ENCODE measurements around the gene CYP4F12. TPM values are rescaled to one million over a fixed set of nuclear protein-coding genes. Genes with fewer than 3 reads are reported as not detected.
"Not testable (repeated sequence)": the region's sequence is repeated elsewhere in the genome, so short reads cannot be mapped to it uniquely, and the experiment has no call there.

The CYP4F12 gene
- total RNA-seq, 1 donor from 2014 or later, result not detected

- H3K4me3 Mint-ChIP-seq, result no peak overlapping the region
- no peaks in the 10 kb centered on the region for H3K36me3 Mint-ChIP-seq (ENCODE audit: low read depth)
- no peak for DNase-seq
- H3K27me3 Mint-ChIP-seq, result no peaks in the 10 kb centered on the region
- peaks cover 2% of the 10 kb centered on the region for H3K4me1 Mint-ChIP-seq
- peaks cover 4% of the 10 kb centered on the region for H3K9me3 Mint-ChIP-seq
- no peak overlapping the region for H3K27ac Mint-ChIP-seq
- intact Hi-C loops (cut with micrococcal nuclease), result no loop called here
These were observed 31.8 kb upstream of the CYP4F12 start for GRCh38 chr19:15640904-15641597.

DNA sequence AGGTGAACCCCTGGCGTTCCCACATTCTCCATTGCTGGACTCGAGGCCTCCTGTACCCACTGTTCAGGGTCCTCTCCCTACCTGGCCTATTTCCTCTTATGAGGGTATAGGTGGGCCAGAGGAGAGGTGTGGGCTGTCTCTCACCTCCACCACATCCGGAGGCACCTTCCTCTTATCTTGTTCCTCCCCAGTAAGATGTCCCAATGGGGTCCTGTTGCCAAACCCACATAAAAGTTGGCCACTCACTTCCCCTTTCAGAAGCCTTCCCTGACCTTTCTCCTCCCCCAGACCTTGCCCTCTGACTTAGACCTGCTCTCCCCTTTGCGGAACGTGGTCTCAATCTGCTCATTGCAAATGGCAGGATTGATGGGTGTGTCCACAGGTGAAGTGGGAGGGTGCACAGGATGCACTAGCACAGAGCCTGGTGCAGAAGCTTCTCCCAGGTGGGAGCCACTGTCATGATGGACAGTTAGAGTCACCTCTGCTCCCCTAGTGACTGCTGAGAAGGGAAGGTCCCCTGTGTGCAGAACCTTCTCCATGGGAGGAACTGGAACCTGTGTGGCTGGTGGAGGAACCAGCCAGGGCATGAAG, 30.9 kb upstream of the CYP4F12 start:
- Mint-ChIP-seq H3K4me3 (no peak overlapping the region), H3K4me1 (peaks cover 2% of the 10 kb centered on the region), H3K27me3 (no peaks in the 10 kb centered on the region), H3K36me3 (ENCODE audit: low read depth) (no peaks in the 10 kb centered on the region), H3K27ac (no peak overlapping the region), H3K9me3 (peaks cover 4% of the 10 kb centered on the region)
- intact Hi-C loops (cut with micrococcal nuclease), result no loop called here
- no peak for DNase-seq

GRCh38 chr19:15642807-15643206, 30.1 kb upstream of the CYP4F12 start:
- Mint-ChIP-seq H3K27ac (no peak overlapping the region), H3K27me3 (no peaks in the 10 kb centered on the region), H3K9me3 (peaks cover 4% of the 10 kb centered on the region), H3K36me3 (ENCODE audit: low read depth) (no peaks in the 10 kb centered on the region), H3K4me1 (peaks cover 2% of the 10 kb centered on the region), H3K4me3 (no peak overlapping the region)
- intact Hi-C loops (cut with micrococcal nuclease), result no loop called here
- no peak for DNase-seq

DNA sequence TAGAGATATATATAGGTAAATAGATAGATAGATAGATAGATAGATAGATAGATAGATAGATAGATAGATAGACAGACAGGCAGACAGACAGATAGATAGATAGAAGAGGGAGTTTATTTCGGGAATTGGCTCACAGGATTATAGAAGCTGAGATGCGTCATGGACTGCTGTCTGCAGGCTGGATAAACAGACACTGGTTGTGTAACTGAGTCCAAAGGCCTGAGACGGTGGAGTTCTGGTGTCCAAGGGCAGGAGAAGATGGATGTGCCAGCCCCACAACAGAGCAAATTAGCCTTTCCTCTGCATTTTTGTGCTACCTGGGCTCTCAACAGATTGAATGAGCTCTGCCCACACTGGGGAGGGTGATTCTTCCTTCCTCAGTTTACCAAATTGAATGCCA, 29.5 kb upstream of the CYP4F12 start:
- no peak for DNase-seq
- peaks cover 4% of the 10 kb centered on the region for H3K9me3 Mint-ChIP-seq
- peaks cover 2% of the 10 kb centered on the region for H3K4me1 Mint-ChIP-seq
- intact Hi-C loops (cut with micrococcal nuclease), result no loop called here
- no peaks in the 10 kb centered on the region for H3K27me3 Mint-ChIP-seq
- no peaks in the 10 kb centered on the region for H3K36me3 Mint-ChIP-seq (ENCODE audit: low read depth)
- no peak overlapping the region for H3K4me3 Mint-ChIP-seq
- H3K27ac Mint-ChIP-seq, result no peak overlapping the region

DNA sequence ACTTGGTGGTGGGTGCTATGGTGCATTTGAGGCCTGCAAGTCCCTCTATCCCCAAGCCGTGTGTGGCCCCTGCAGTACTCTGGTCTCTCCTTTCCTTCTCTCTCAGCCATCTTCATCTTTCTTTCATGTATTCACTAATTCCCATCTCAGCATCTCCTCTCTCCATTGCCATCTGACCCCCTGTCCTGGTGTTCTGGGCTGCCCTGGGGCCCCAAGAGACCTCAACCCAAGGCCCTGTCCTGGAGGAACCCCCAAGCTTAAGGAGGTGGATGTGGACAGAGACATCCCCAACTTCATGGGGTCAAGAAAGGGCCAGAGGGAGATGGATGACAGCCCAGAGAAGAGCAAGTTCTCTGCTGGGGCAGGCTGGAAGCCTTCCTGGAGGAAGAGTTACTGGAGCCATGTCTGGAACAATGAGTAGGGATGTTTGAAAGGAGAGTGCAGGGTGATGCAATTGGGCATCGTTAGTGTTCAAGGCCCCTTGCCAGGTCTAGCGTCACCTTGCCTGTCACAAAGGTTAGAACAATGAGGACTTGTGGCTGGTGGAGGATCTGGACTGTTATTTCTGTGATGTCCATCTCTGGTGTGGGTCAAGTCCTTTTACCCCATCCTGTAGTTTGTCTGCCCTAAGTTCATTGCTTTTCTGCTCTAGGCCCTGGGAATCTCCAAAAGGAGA, 28.7 kb upstream of the CYP4F12 start:
- Mint-ChIP-seq H3K4me3 (no peak overlapping the region), H3K36me3 (ENCODE audit: low read depth) (no peaks in the 10 kb centered on the region), H3K27me3 (no peaks in the 10 kb centered on the region), H3K27ac (no peak overlapping the region), H3K9me3 (peaks cover 4% of the 10 kb centered on the region), H3K4me1 (peaks cover 2% of the 10 kb centered on the region)
- DNase-seq, result no peak
- intact Hi-C loops (cut with micrococcal nuclease), result no loop called here

DNA sequence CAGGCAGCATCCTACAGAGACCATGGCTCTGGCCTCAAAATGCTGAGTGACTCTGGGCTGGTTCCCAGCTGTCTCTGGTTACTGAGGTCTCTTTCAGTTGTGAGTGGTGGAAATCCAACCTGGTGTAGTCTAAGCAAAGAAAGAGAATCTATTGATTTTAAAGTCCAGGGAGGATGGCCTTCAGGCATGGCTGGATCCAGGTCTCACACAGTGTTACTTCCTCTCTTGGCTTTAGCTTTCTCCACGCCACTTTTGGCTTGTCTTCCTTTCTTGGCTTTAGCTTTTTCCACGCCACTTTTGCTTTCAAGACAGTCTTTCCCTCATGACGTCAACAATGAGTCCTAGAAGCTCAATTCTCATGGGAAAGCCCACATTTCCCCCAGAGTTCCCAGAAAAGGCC, 28.1 kb upstream of the CYP4F12 start:
- intact Hi-C loops (cut with micrococcal nuclease), result no loop called here
- Mint-ChIP-seq H3K36me3 (ENCODE audit: low read depth) (no peaks in the 10 kb centered on the region), H3K4me1 (peaks cover 2% of the 10 kb centered on the region), H3K4me3 (no peak overlapping the region), H3K27ac (no peak overlapping the region), H3K27me3 (no peaks in the 10 kb centered on the region), H3K9me3 (peaks cover 4% of the 10 kb centered on the region)
- no peak for DNase-seq

DNA sequence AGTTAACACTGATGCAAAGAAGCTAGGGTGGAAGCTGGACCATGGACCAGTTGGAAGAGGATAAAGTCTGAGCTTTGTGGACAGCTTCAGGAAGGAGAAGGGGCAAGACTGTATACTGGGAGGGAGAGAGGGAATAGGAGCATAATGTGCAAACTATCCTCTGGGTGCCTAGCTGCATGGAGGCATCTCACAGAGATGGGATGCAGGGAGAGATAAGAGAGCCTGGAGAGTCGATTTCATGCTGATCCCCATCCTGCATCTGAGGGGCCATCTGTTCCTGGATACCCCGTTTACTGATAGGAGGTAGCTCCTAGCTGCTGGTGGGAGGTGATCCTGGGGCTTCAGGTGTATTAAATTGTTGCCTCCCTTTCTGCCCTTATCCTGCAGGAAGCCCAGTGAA, 23.4 kb upstream of the CYP4F12 start:
- Mint-ChIP-seq H3K27me3 (peaks cover 7% of the 10 kb centered on the region), H3K27ac (no peak overlapping the region)
- intact Hi-C loops (cut with micrococcal nuclease), result no loop called here

DNA sequence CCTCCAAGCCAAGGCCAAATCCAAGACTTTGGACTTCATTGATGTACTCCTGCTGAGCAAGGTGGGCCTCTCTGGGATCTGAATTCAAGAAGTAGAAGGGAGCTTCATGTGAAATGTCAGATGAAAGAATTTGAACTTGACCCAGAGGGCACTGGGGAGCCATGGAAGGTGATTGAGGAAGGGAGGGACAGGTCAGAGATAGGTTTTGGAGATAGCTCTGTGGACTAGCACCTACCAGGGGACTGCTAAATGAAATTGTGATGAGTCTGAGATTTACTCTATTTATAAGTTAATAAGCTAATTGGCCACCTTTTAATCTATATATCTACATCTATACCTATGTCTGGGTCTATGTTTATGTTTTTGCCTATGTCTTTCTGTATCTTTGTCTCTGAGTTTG, 22.8 kb upstream of the CYP4F12 start:
- H3K4me1 Mint-ChIP-seq; H3K36me3 Mint-ChIP-seq (ENCODE audit: low read depth); H3K4me3 Mint-ChIP-seq; H3K27me3 Mint-ChIP-seq; DNase-seq; intact Hi-C loops (cut with micrococcal nuclease); H3K27ac Mint-ChIP-seq; H3K9me3 Mint-ChIP-seq: not testable (repeated sequence)

More for the DNA sequence above, 23.4 kb upstream of the CYP4F12 start:
- no peak for DNase-seq
- H3K9me3 Mint-ChIP-seq, result no peaks in the 10 kb centered on the region
- H3K4me1 Mint-ChIP-seq, result no peaks in the 10 kb centered on the region
- no peak overlapping the region for H3K4me3 Mint-ChIP-seq
- no peaks in the 10 kb centered on the region for H3K36me3 Mint-ChIP-seq (ENCODE audit: low read depth)

DNA sequence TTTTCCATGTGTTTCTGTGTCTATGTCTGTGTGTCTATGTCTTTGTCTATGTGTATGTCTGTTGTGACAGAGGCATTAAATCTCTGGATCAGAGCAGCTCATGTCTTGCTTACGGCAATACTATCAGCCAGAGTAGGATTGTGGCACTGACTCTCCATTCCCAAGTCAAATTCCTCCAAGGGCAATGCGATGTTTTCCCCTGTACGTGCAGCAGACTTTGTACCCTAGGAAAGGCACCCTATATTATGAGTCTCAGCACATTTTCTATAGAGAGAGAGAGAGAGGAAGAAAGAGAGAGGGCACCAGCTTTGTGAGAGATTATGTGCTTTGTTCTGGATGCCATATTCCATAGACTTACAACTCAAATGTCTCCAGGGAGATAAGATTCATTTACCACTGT, 21.1 kb upstream of the CYP4F12 start:
- no peaks in the 10 kb centered on the region for H3K4me1 Mint-ChIP-seq
- H3K27me3 Mint-ChIP-seq, result peaks cover 14% of the 10 kb centered on the region
- no peaks in the 10 kb centered on the region for H3K36me3 Mint-ChIP-seq (ENCODE audit: low read depth)
- no peak for DNase-seq
- H3K9me3 Mint-ChIP-seq, result no peaks in the 10 kb centered on the region
- H3K27ac Mint-ChIP-seq, result no peak overlapping the region
- no peak overlapping the region for H3K4me3 Mint-ChIP-seq
- intact Hi-C loops (cut with micrococcal nuclease), result no loop called here

GRCh38 chr19:15652559-15653278, 20.2 kb upstream of the CYP4F12 start:
- H3K4me3 Mint-ChIP-seq, result no peak overlapping the region
- H3K27me3 Mint-ChIP-seq, result peaks cover 14% of the 10 kb centered on the region
- no peaks in the 10 kb centered on the region for H3K9me3 Mint-ChIP-seq
- no peak overlapping the region for H3K27ac Mint-ChIP-seq
- H3K4me1 Mint-ChIP-seq, result no peaks in the 10 kb centered on the region
- intact Hi-C loops (cut with micrococcal nuclease), result no loop called here
- no peak for DNase-seq
- H3K36me3 Mint-ChIP-seq (ENCODE audit: low read depth), result no peaks in the 10 kb centered on the region

DNA sequence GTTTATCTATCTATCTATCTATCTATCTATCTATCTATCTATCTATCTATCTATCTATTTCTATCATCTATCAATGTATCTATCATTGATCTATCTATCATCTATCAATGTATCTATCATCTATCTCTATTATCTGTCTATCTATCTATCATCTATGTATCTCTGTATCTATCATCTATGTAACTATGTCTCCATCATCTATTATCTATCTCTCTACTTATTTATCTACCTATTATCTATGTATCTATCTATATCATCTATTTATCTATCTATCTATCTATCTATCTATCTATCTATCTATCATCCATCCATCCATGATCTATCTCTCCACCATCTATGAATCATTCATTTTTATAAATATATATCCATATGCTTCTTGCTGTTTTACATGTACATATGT, 16.4 kb upstream of the CYP4F12 start:
- Mint-ChIP-seq H3K9me3 (no peaks in the 10 kb centered on the region), H3K4me3 (no peak overlapping the region), H3K4me1 (no peaks in the 10 kb centered on the region), H3K36me3 (ENCODE audit: low read depth) (no peaks in the 10 kb centered on the region), H3K27me3 (peaks cover 17% of the 10 kb centered on the region), H3K27ac (no peak overlapping the region)
- no peak for DNase-seq
- intact Hi-C loops (cut with micrococcal nuclease), result no loop called here

GRCh38 chr19:15663247-15663646, 9.6 kb upstream of the CYP4F12 start:
- intact Hi-C loops (cut with micrococcal nuclease), result no loop called here
- no peak for DNase-seq
- no peak overlapping the region for H3K27ac Mint-ChIP-seq
- H3K9me3 Mint-ChIP-seq, result no peaks in the 10 kb centered on the region
- H3K36me3 Mint-ChIP-seq (ENCODE audit: low read depth), result no peaks in the 10 kb centered on the region
- peaks cover 3% of the 10 kb centered on the region for H3K27me3 Mint-ChIP-seq
- H3K4me3 Mint-ChIP-seq, result no peak overlapping the region
- H3K4me1 Mint-ChIP-seq, result no peaks in the 10 kb centered on the region

- Mint-ChIP-seq H3K27me3 (peaks cover 3% of the 10 kb centered on the region), H3K27ac (no peak overlapping the region), H3K36me3 (ENCODE audit: low read depth) (no peaks in the 10 kb centered on the region), H3K4me1 (no peaks in the 10 kb centered on the region), H3K4me3 (no peak overlapping the region), H3K9me3 (no peaks in the 10 kb centered on the region)
- DNase-seq, result no peak
- intact Hi-C loops (cut with micrococcal nuclease), result no loop called here
These were observed 6.7 kb upstream of the CYP4F12 start for GRCh38 chr19:15666186-15666585.

DNA sequence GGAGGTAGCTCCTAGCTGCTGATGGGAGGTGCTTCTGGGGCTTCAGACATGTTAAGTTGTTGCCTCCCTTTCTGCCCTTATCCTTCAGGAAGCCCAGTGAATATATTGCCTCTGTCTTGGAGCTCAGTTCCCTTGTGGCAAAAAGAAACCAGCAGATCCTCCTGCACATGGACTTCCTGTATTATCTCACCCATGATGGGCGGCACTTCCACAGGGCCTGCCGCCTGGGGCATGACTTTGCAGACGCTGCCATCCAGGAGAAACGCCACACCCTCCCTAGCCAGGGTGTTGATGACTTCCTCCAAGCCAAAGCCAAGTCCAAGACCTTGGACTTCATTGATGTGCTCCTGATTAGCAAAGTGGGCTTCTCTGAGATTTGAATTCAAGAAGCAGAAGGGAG, 6.0 kb upstream of the CYP4F12 start:
- Mint-ChIP-seq H3K4me1 (no peaks in the 10 kb centered on the region), H3K27ac (no peak overlapping the region), H3K4me3 (no peak overlapping the region), H3K9me3 (no peaks in the 10 kb centered on the region), H3K27me3 (no peaks in the 10 kb centered on the region), H3K36me3 (ENCODE audit: low read depth) (no peaks in the 10 kb centered on the region)
- intact Hi-C loops (cut with micrococcal nuclease), result no loop called here
- DNase-seq, result peak; percentile 27
